DND-41 (cell line): ENCODE results near the gene USP20.

Source experiments
- ATAC-seq: fragments of 200-7000 bp; cut with Tn5 transposase; 3 replicates; pipeline ENCODE4 v1.9.1; 2021; ENCODE audit warnings: low read depth; ENCODE audit not compliant: insufficient read depth
- DNase-seq: peaks from one replicate; pipeline ENCODE4 v3.0.0-alpha.2; 2020
- H2AFZ ChIP-seq: 2 replicates; pipeline ENCODE4 v1.6.0; 2012; ENCODE audit warnings: low read depth, low read length
- H3K27ac ChIP-seq: 2 replicates; pipeline ENCODE4 v1.5.1; 2012; ENCODE audit warnings: low read length, inconsistent platforms
- H3K27me3 ChIP-seq: fragments of 200-600 bp; sonication (generic); 2 replicates; pipeline ENCODE4 v1.6.0; 2012; ENCODE audit warnings: low read length, mild to moderate bottlenecking, inconsistent platforms; ENCODE audit not compliant: insufficient read depth, poor library complexity
- H3K36me3 ChIP-seq: 2 replicates; pipeline ENCODE4 v1.5.1; 2012; ENCODE audit warnings: low read length, inconsistent platforms; ENCODE audit not compliant: insufficient read depth
- H3K4me1 ChIP-seq: 2 replicates; pipeline ENCODE4 v1.5.1; 2012; ENCODE audit warnings: mild to moderate bottlenecking, low read length; ENCODE audit not compliant: insufficient read depth
- H3K4me2 ChIP-seq: 2 replicates; pipeline ENCODE4 v1.6.0; 2012; ENCODE audit warnings: mild to moderate bottlenecking, moderate library complexity, low read length, inconsistent platforms; ENCODE audit not compliant: insufficient read depth
- H3K4me3 ChIP-seq, 2 experiments: fragments of 200-600 bp in 1 of 2; shearing (Covaris generic) in 1 of 2; 2 replicates each; pipeline ENCODE4 v1.5.1; 2012 to 2016; ENCODE audit warnings: inconsistent platforms in 2 of 2, low read length in 2 of 2, mild to moderate bottlenecking in 2 of 2, low read depth in 1 of 2, moderate library complexity in 1 of 2
- H3K79me2 ChIP-seq: 2 replicates; pipeline ENCODE4 v1.6.0; 2012; ENCODE audit warnings: low read length, inconsistent platforms; ENCODE audit not compliant: insufficient read depth
- H3K9ac ChIP-seq: 2 replicates; pipeline ENCODE4 v1.6.0; 2012; ENCODE audit warnings: low read depth, mild to moderate bottlenecking, inconsistent platforms, low read length, moderate library complexity
- H3K9me3 ChIP-seq: 2 replicates; pipeline ENCODE4 v1.5.1; 2012; ENCODE audit warnings: low read length, moderate library complexity, mild to moderate bottlenecking, inconsistent platforms; ENCODE audit not compliant: insufficient read depth, severe bottlenecking
- H4K20me1 ChIP-seq: 2 replicates; pipeline ENCODE4 v1.6.0; 2012; ENCODE audit warnings: low read length; ENCODE audit not compliant: insufficient read depth
- CTCF ChIP-seq: IDR thresholded peaks from 2 replicates; pipeline ENCODE4 v1.5.1; 2012; ENCODE audit warnings: borderline replicate concordance, low read length, moderate library complexity, mild to moderate bottlenecking; ENCODE audit not compliant: poor library complexity, severe bottlenecking; ENCODE audit errors: extremely low read depth
- EZH2 ChIP-seq: IDR thresholded peaks from 3 replicates; pipeline ENCODE4 v1.6.1; 2012; ENCODE audit warnings: borderline replicate concordance, low read depth, mild to moderate bottlenecking, moderate library complexity, low read length, inconsistent platforms; ENCODE audit not compliant: severe bottlenecking

USP20 gene

GRCh38 chr9:129832982-129833381 lies 2.3 kb upstream of the USP20 start:
- H3K9ac ChIP-seq: no peak overlapping the region
- H3K9me3 ChIP-seq: no peaks in the 10 kb centered on the region
- H3K4me3 ChIP-seq: no peak overlapping the region
- H3K4me1 ChIP-seq: peaks cover 28% of the 10 kb centered on the region
- no peak overlapping the region for H3K4me2 ChIP-seq
- ATAC-seq: no peak
- H3K79me2 ChIP-seq: peaks cover 53% of the 10 kb centered on the region
- TF ChIP-seq CTCF (no peak), EZH2 (no peak)
- no peak overlapping the region for H3K27ac ChIP-seq
- no peaks in the 10 kb centered on the region for H3K27me3 ChIP-seq
- peaks cover 6% of the 10 kb centered on the region; the same call in 1 of the 2 replicates for H4K20me1 ChIP-seq
- peaks cover 63% of the 10 kb centered on the region for H3K36me3 ChIP-seq
- no peak for DNase-seq
- no peak overlapping the region for H2AFZ ChIP-seq

GRCh38 chr9:129834489-129835127 lies 650 bp upstream of the USP20 start:
- TF ChIP-seq EZH2 (no peak), CTCF (no peak)
- H3K9me3 ChIP-seq: no peaks in the 10 kb centered on the region
- peak overlapping the region; percentile 69 for H3K27ac ChIP-seq
- H3K4me3 ChIP-seq: peak overlapping the region; percentile 73 to 91
- peaks cover 68% of the 10 kb centered on the region for H3K79me2 ChIP-seq
- peak overlapping the region; percentile 75 for H2AFZ ChIP-seq
- peak; percentile 43 for DNase-seq
- peaks cover 28% of the 10 kb centered on the region for H3K4me1 ChIP-seq
- H3K27me3 ChIP-seq: no peaks in the 10 kb centered on the region
- ATAC-seq: peak; percentile 39
- H4K20me1 ChIP-seq: peaks cover 9% of the 10 kb centered on the region
- H3K4me2 ChIP-seq: peak overlapping the region; percentile 79
- peaks cover 49% of the 10 kb centered on the region for H3K36me3 ChIP-seq
- peak overlapping the region; percentile 64 for H3K9ac ChIP-seq

GRCh38 chr9:129835860-129836223 lies 584 bp downstream of the USP20 start:
- Histone ChIP-seq H2AFZ (peak overlapping the region; percentile 49; the same call in 1 of the 2 replicates), H3K4me2 (peak overlapping the region; percentile 86), H3K9ac (peak overlapping the region; percentile 64), H3K27me3 (no peaks in the 10 kb centered on the region), H3K9me3 (no peaks in the 10 kb centered on the region), H4K20me1 (peaks cover 9% of the 10 kb centered on the region), H3K36me3 (peaks cover 42% of the 10 kb centered on the region), H3K4me3 (peak overlapping the region; percentile 66 to 91), H3K79me2 (peaks cover 73% of the 10 kb centered on the region), H3K4me1 (peaks cover 31% of the 10 kb centered on the region), H3K27ac (peak overlapping the region; percentile 66)
- ATAC-seq: no peak
- TF ChIP-seq EZH2: no peak
- no peak for TF ChIP-seq CTCF
- no peak for DNase-seq
